GM21390 (cell line): Measurements from ENCODE around the gene RAB11FIP4.
"Not testable (repeated sequence)": the region's sequence is repeated elsewhere in the genome, so short reads cannot be mapped to it uniquely, and the experiment has no call there.

ENCODE experiments used
- ATAC-seq: cut with Tn5 transposase; IDR thresholded peaks from one replicate; pipeline ENCODE4 v1.9.1; 2021; ENCODE audit not compliant: unreplicated experiment

RAB11FIP4 gene

GRCh38 chr17:31431098-31431851 is 39.8 kb downstream of the RAB11FIP4 start:
- ATAC-seq, result no peak

GRCh38 chr17:31431852-31432658 is 40.6 kb downstream of the RAB11FIP4 start:
- ATAC-seq, result no peak

GRCh38 chr17:31433091-31433790 is 41.8 kb downstream of the RAB11FIP4 start:
- ATAC-seq, result no peak

GRCh38 chr17:31433811-31434726 is 42.6 kb downstream of the RAB11FIP4 start:
- no peak for ATAC-seq

- ATAC-seq, result no peak
Observed at GRCh38 chr17:31434727-31435050, 43.2 kb downstream of the RAB11FIP4 start.

GRCh38 chr17:31435581-31435980 is 44.1 kb downstream of the RAB11FIP4 start:
- ATAC-seq, result no peak

GRCh38 chr17:31437720-31438400 is 46.4 kb downstream of the RAB11FIP4 start:
- no peak for ATAC-seq

GRCh38 chr17:31439716-31440115 is 48.2 kb downstream of the RAB11FIP4 start:
- ATAC-seq, result no peak

- no peak for ATAC-seq
Observed at GRCh38 chr17:31442276-31442675, 50.8 kb downstream of the RAB11FIP4 start.

GRCh38 chr17:31442856-31443255 is 51.4 kb downstream of the RAB11FIP4 start:
- ATAC-seq, result not testable (repeated sequence)

GRCh38 chr17:31443386-31443785 is 51.9 kb downstream of the RAB11FIP4 start:
- ATAC-seq, result no peak

- ATAC-seq, result no peak
Observed at GRCh38 chr17:31444026-31444425, 52.6 kb downstream of the RAB11FIP4 start.

GRCh38 chr17:31446195-31446967 is 54.9 kb downstream of the RAB11FIP4 start:
- ATAC-seq, result no peak

GRCh38 chr17:31448467-31449077 is 57.1 kb downstream of the RAB11FIP4 start:
- no peak for ATAC-seq

GRCh38 chr17:31449111-31449510 is 57.6 kb downstream of the RAB11FIP4 start:
- no peak for ATAC-seq

GRCh38 chr17:31449746-31450145 is 58.3 kb downstream of the RAB11FIP4 start:
- no peak for ATAC-seq

- no peak for ATAC-seq
Observed at GRCh38 chr17:31452101-31452500, 60.6 kb downstream of the RAB11FIP4 start.

GRCh38 chr17:31452561-31453110 is 61.2 kb downstream of the RAB11FIP4 start:
- ATAC-seq, result no peak

GRCh38 chr17:31453896-31454295 is 62.4 kb downstream of the RAB11FIP4 start:
- ATAC-seq, result no peak
